NOMO-1 treated with dmso at 0.1 percent for 144 hours (cell line): Measurements from ENCODE around the gene IL12A.

Source experiments
- DNase-seq: peaks from one replicate; lab custom pipeline; 2025; ENCODE audit not compliant: unreplicated experiment; lab: John Stamatoyannopoulos, UW

The IL12A gene

DNA sequence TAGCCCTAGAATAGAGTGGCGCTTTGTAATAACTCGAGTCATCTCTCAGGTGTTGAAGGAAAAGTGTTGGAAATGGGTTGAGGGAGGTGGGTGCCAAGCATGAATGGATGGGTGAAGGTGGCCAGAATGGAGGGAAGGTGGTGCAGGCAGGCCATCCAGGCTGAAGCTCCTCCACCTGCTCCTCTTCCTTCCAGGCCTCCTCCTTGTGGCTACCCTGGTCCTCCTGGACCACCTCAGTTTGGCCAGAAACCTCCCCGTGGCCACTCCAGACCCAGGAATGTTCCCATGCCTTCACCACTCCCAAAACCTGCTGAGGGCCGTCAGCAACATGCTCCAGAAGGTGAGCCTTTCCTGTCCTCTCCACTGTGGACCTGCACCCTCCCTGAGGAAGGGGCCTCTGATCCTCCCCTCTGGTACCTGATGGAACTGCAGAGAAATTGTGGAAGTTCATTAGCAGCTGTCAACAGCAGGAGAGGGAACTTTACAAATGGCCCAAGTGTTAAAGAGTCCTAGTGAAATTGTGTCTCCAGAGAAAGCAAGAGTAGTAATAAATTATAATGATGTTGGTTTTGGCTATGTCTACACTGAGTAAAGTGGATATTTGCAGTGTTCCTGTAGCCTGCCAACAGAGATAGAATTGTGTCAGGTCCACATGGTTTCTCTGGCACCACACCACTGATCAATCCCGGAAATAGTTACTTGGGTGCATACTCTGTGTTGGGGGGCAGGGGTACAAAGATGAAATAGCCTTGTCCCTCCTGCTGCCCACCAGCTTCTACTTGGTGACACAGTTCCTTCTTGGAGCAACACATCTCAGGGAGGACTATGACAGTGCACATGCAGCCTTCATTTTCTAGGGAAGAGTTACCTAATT, 1.6 kb downstream of the IL12A start:
- DNase-seq: no peak

DNA sequence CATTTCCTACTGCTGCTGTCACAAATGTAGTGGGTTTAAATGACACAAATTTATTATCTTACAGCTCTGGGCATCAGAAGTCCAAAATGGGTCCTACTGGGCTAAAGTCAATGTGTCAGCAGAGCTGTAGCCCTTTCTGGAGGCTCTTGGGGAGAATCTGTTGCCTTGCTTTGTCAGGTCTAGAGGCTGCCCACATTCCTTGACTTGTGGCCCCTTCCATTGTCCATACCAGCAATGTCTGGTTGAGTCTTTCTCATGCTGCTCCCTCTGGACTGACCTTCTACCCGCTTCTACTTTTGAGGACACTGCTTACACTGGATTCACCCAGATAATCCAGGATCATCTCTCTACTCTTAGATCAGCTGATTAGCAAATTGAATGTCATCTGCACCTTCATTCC, 3.0 kb downstream of the IL12A start:
- DNase-seq: no peak

DNA sequence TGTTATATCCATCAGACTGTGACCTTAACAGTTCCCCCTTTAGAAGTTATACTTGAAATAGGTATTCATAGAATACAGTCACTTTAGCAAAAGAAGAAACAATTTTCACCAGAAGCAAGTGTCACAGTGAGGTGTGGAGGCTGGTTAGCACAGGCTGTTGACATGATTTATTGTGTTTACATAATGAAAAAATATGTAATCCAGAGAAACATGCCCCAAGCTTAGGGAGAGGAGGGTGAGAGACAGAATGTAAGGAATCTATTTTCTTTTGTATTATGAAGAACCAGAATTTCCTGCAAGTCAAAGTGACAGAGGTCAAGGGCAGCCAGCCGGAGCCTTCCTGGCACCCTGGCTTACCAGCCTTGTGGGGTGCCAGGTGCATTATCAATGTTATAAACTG, 4.0 kb downstream of the IL12A start:
- no peak for DNase-seq

DNA sequence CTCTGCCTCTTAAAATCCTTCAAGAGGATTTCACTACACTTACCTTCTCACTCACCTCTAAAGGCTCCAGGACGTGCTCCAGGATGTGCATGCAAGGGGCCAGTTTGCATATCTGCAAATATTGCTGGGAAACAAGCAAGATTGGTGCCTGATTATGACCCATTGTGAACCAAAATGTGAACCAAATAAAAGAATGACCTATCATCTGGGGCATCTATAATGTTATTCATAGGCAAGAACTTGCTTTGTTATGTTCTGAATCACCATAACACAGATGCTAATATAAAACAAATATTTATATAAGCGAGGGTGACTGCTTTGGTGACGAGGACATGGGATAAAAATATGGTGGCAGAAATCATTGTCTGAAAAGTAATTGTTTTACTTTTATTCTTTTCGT, 5.5 kb downstream of the IL12A start:
- no peak for DNase-seq

DNA sequence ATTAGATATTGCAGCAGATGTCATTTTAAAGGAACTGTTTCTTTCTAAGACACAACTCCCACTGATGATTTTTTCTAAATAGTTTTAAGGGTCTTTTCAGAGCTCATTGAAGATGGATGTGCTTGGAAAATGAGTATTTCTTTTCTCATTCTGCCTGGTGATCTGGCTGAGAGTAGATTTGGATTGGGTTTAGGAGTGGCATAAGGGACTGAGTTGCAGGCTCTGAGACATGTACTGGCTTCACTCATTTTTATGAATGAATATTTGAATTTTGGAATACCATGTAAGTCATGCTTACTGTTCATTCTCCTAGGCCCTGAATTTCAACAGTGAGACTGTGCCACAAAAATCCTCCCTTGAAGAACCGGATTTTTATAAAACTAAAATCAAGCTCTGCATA, 6.5 kb downstream of the IL12A start:
- DNase-seq: no peak

- DNase-seq: no peak
Measured at GRCh38 chr3:159996018-159996417, 7.4 kb downstream of the IL12A start.

DNA sequence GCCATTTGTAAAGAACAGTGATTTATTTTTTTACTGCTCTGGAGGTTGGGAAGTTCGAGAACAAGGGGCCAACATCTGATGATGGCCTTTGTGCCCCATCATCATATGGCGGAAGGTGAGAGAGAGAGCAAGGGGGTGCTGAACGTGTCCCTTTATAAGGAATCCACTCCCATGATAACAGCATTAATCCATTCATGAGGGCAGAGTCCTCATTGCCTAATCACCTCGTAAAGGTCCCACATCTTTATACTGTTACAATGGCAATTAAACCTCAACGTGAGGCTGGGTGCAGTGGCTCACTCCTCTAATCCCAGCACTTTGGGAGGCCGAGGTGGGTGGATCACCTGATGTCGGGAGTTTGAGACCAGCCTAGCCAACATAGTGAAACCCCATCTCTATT, 8.3 kb downstream of the IL12A start:
- no peak for DNase-seq

- no peak for DNase-seq
Measured at GRCh38 chr3:160001148-160001760, 12.6 kb downstream of the IL12A start.

DNA sequence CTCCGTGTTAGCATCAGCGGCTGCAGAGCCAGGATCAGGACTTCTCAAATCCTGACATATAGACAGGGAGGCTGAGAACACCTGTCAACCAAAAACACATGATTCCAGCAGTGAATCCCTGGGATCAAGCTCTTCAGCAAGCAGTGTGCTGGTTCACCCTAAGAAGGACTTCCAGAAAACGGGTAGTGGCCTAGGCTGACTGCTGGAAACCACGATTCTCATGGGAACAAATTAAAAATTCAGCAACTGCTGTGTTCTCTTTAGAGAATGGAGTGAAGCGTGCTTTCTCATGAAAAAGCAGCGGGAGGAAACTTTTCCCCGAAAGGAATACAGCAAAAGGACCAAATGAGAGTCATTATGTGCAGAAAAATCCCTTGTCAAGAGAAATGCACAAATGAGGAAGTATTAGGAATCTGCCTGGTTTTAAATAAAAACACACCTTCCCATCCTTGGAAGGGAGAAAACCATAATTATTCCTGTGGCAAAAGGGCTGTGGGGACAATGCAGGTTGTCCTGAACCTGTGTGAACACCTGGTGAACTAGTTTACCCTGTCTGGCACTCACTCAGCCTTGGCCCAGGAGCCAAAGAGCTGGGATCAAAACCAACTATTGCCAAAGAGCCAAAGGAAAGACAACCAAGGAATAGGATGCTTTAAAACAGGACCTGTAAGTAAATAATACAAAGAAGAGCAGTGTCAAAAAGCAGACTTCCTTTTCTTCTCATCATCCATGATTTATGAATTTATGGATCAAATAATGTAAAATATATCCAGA, 13.4 kb downstream of the IL12A start:
- no peak for DNase-seq

DNA sequence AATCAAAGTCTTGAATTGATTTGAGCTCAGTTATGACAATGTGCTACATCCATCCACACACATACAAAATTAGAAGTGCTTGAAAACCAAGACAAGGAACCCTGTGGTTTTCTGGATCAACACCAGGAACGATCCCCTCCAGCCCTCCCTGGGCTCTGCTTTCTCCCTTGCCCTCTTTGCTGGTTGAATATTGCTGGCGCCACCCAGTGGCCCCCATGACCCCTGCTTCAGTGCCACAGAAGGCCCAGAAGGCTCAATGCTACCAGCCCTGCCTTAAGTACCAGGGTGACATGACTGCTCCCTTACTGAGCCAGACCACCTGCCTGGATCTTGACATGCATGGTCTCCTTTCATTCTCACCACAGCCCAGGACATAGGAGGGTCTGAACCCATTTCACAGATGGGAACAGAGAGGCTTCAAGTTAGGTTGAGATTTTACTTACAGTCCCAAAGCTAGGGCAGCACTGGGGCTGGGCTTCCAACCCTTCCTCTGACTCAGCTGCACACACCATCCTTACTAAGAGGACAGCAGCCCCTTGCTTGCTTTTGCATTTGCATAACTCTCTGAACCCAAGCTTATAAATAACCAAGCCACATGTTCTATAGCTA, 15.0 kb downstream of the IL12A start:
- DNase-seq: no peak

DNA sequence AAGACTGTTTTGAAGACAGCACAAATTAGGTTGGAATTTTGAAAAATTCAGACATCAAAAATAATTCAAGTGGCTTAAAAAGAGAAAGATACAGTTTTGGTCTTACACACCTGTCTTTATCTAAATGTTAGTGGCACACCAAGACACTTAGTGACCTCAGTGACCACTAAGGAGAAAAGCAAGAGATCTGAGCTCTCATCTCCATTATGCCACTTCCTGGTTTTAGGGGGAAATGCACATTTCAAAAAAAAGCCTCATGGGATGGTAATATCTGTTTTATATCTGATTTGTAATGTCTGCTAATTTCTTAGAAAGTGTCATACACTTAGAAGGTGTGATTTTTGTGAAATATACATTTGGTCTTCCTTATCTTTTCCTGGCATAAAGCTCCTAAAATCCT, 16.4 kb downstream of the IL12A start:
- peak; percentile 27 for DNase-seq

- DNase-seq: peak; percentile 79
Measured at GRCh38 chr3:160006282-160007163, 17.9 kb downstream of the IL12A start.

DNA sequence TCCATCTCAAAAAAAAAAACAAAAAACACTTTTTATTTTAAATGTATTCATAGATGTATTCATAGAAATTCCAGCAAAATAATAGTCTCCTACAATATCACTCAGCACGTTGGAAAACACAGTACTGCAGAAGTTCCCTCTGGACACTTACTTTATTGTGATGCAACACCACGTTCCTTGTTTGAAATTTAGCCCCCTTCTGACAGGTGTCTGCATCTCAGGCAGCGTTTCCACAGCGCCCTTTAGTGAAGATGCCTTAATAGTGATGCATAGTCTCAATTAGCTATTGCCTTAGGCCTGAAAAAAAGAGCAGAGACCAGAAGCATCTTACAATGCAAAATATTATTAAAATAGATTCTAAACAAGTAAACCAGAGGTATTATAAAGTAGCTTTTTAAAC, 20.3 kb downstream of the IL12A start:
- DNase-seq: no peak

DNA sequence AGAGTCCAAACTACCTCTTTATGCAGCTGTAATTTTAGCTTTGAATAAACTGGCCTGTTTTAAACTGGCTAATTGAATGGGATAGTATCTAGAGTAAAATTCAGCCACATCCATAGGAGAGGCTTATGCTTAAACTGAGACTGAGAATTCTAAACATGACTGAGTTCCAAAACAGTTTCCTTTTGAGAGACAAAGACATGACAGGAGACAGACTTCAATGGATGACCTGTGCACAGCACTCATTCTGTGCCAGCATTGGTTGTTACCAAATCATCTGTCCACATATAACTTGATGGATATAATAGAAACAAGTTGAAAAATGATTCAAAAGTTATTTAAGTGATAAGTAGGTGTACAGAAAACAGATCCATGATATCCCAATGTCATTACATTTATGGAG, 20.9 kb downstream of the IL12A start:
- no peak for DNase-seq

DNA sequence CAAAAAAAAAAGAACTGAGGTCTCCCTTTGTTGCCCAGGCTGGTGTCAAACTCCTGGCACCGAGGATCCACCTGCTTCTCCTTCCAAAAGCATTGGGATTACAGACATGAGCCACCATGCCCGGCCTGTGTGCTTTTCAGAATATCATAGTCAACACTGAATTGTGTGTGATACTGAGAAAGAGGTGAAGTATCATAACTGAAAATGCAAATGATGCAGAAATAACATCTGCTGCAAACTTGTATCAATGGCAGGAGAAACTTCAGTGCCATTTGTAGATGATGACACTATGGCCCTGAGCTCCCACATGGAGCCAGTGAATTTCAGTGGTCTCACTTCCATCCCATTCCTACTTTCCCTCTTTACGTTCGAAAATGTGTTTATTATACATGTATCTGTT, 21.9 kb downstream of the IL12A start:
- no peak for DNase-seq

DNA sequence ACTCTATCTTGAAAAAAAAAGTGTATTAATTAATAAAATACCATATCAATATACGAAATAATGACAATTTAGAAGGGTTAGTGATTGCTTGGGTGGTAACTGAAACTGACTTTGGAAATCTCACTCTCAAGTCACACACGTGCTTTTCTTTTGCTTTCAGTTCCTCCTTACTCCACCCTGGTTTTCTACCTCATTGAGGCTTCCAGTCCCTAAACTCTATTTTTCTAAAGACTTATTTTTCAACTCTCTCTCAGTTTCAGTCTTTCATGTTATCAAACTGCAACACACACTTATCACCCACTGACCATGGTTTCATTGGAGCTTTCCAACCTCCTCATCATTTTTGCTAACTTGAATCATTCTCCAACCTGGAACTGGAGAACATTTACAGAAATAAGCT, 23.5 kb downstream of the IL12A start:
- DNase-seq: peak; percentile 80

DNA sequence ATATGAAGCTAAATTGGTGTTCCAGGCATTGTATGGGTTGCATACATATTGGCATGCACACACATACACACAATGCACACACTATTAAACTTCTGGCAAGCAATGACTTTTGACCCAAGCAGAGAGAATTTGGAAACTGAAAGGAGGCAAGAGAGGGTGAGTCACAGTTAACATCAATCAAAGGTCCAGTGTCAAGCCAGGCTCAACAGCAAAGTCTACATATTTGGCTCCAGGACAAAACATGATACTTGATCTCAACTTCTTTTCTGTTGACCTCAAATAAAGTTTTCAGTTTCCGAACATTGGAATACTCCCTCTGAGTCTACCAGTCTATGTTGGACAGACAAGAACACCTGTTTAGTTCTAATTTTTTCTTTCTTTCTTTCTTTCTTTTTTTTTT, 28.3 kb downstream of the IL12A start:
- peak; percentile 33 for DNase-seq

DNA sequence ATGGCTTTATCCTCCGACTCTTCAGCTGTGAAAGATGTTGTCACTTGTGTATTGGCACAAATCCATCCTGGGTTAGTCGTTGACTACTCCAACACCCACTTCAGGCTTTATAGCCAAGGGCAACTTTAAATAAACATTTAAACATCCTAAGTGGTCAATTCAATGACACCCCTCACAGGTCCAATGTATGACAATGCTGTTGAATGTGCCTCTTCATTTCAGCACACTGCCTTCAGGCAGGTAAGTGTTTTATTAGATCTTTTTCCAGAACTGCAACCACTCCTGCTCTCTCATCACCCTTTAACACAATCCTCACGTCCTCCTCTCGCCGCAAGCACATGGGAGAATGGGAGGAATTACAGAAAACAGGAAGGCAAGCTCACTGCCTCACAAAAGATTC, 30.3 kb downstream of the IL12A start:
- DNase-seq: no peak

- DNase-seq: no peak
Measured at GRCh38 chr3:160020057-160020711, 31.5 kb downstream of the IL12A start.

GRCh38 chr3:160022068-160022467, 33.4 kb downstream of the IL12A start:
- DNase-seq: no peak
